HG03460 (cell line): ENCODE measurements around the gene PCYOX1L.

Source experiments
- ATAC-seq: cut with Tn5 transposase; IDR thresholded peaks from one replicate; pipeline ENCODE4 v1.9.1; 2021; ENCODE audit not compliant: unreplicated experiment

PCYOX1L gene

GRCh38 chr5:149418910-149419531 lies 61.2 kb downstream of the PCYOX1L start:
- ATAC-seq, result no peak
